ENCODE data around the gene FOSL2.
"Not testable (repeated sequence)": the region's sequence is repeated elsewhere in the genome, so short reads cannot be mapped to it uniquely, and the experiment has no call there.

Gene FOSL2

GRCh38 chr2:28366496-28367282, 26.0 kb upstream of the FOSL2 start:
- H3K4me3 ChIP-seq (replicated peaks; ENCODE audit: low read depth, low read length): no peak overlapping the region
- DNase-seq (ENCODE audit: extremely low read depth, low read depth): no peak
- no peak for TF ChIP-seq CTCF (IDR thresholded peaks at IDR 0.05; ENCODE audit: low read depth, low read length, missing control alignments)

GRCh38 chr2:28367667-28368356, 24.8 kb upstream of the FOSL2 start:
- no peak overlapping the region for H3K4me3 ChIP-seq (replicated peaks; ENCODE audit: low read depth, low read length)
- no peak for DNase-seq (ENCODE audit: extremely low read depth, low read depth)
- no peak for TF ChIP-seq CTCF (IDR thresholded peaks at IDR 0.05; ENCODE audit: low read depth, low read length, missing control alignments)

GRCh38 chr2:28368357-28368798, 24.3 kb upstream of the FOSL2 start:
- TF ChIP-seq CTCF (IDR thresholded peaks at IDR 0.05; ENCODE audit: low read depth, low read length, missing control alignments): no peak
- DNase-seq (ENCODE audit: extremely low read depth, low read depth): no peak
- no peak overlapping the region for H3K4me3 ChIP-seq (replicated peaks; ENCODE audit: low read depth, low read length)

- DNase-seq (ENCODE audit: extremely low read depth, low read depth): no peak
- no peak for TF ChIP-seq CTCF (IDR thresholded peaks at IDR 0.05; ENCODE audit: low read depth, low read length, missing control alignments)
Measured at GRCh38 chr2:28369358-28369757, 23.3 kb upstream of the FOSL2 start.

GRCh38 chr2:28370354-28370753, 22.3 kb upstream of the FOSL2 start:
- no peak overlapping the region for H3K4me3 ChIP-seq (replicated peaks; ENCODE audit: low read depth, low read length)
- no peak for DNase-seq (ENCODE audit: extremely low read depth, low read depth)
- no peak for TF ChIP-seq CTCF (IDR thresholded peaks at IDR 0.05; ENCODE audit: low read depth, low read length, missing control alignments)

More at GRCh38 chr2:28369358-28369757, 23.3 kb upstream of the FOSL2 start:
- H3K4me3 ChIP-seq (replicated peaks; ENCODE audit: low read depth, low read length): no peak overlapping the region

GRCh38 chr2:28371728-28372127, 20.9 kb upstream of the FOSL2 start:
- not testable (repeated sequence) for H3K4me3 ChIP-seq (replicated peaks; ENCODE audit: low read depth, low read length); DNase-seq (ENCODE audit: extremely low read depth, low read depth)

- H3K4me3 ChIP-seq (replicated peaks; ENCODE audit: low read depth, low read length): no peak overlapping the region
- no peak for DNase-seq (ENCODE audit: extremely low read depth, low read depth)
- TF ChIP-seq CTCF (IDR thresholded peaks at IDR 0.05; ENCODE audit: low read depth, low read length, missing control alignments): no peak
Measured at GRCh38 chr2:28373854-28374253, 18.8 kb upstream of the FOSL2 start.
